Hematopoietic multipotent progenitor cell treated with erythropoietin and hydrocortisone succinate and interleukin-3 and kit ligand, for 15 days (in vitro differentiated cells): ENCODE results near the gene TYSND1.
"Not testable (repeated sequence)": the region's sequence is repeated elsewhere in the genome, so short reads cannot be mapped to it uniquely, and the experiment has no call there.

Experiments used
- DNase-seq: peaks from one replicate; pipeline ENCODE4 v3.0.0-alpha.2; 2015; ENCODE audit warnings: low spot score

TYSND1 gene

GRCh38 chr10:70109064-70109729 is 37.3 kb downstream of the TYSND1 start:
- no peak for DNase-seq

DNA sequence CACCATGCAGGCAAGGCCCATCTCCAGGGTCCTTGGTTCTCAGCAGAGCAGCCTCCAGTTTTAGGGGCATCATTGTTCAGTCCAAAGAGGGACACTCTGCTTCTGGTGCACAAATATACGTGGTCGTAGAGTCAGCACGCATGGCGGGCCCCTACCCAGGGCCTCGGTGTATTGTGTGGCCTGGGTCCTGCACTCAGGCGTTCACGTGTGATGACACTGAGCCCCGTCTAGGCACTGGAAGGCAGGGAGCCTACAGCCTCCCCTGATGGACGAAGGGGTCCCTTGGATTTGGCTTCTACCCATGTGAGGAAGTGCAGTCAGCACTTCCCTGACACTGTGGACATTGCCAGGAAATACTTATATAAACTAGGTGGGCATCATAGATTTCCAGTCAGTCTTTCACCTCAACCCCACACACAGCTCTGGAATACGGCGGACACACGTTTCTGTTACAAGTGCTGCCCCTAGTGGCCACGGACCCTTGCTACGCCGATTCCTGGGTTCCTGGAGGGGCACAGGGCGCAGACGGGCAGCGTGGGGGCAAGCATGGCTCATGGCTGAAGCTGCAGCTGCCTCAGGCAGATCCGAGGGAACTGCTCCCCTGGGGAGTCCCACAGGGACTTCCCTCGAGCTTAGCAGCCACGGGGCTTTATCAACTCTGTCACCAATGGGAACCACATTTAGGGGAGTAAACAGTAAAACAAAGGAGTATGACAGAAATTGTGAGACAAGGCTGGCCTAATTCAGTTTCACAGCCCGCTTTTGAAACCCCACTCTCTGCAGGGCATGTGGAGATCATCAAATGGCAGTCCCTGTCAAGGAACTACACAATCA is 39.3 kb downstream of the TYSND1 start:
- peak; percentile 10 for DNase-seq

- no peak for DNase-seq
These were observed 44.8 kb downstream of the TYSND1 start for GRCh38 chr10:70101668-70102067.

DNA sequence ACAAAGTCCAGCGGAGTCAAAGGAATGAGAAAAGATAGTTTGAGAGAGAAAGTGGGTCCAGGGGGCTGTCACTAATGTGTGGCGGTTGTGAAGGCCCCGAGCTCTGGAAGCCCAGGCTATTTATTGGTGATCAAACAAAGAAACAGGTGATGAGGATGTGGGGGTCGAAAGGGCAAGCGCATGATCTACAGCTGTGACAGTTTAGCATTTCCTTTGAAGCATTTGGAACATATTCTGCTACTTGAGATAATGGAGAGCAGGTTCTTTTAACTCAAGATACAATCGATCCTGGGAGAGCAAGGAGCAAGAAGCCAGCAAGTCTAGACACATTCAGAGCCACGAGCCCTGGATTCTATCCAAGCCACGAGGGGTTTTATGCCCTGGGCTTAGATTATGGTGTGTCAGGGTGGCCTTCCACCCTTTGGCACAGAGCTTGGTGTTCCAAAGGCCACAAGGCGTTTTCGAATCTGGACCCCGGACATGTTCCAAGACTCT is 45.4 kb downstream of the TYSND1 start:
- not testable (repeated sequence) for DNase-seq

GRCh38 chr10:70098271-70098670 is 48.2 kb downstream of the TYSND1 start:
- no peak for DNase-seq

- no peak for DNase-seq
These were observed 49.0 kb downstream of the TYSND1 start for GRCh38 chr10:70097459-70097858.

DNA sequence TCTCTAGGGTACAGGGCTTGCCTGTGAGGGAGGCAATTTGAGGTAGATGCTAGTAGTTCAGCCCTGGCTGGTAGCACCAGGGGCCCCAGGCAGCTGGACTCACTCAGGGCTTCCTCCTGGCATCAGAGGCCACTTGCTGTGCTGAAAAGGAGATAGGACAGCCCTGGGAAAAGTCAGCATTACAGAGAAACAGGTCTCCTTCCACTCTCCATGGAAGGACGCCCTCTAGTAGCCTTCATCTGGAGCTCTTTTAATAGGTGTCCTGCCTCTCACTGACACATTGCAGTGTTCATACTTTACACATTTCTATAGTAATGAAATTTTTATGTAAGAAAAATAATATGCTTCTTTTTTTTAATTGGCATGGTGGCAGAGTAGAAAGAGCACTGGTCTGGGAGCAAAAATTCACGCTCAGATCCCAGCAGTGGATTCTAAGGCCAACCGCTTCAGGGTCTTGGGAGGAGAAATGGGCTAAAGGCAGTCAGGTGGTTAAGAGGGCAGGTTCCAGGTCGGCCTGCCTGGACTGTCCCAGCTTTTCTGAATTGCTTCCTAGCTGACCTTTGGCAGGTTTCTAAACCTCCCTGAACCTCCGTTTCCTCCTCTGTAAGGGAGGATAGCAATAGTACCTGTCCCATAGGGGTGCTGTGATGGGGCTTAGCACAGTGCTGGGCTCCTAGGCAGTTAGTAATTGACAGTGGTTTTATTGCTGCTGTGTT is 49.6 kb downstream of the TYSND1 start:
- no peak for DNase-seq

DNA sequence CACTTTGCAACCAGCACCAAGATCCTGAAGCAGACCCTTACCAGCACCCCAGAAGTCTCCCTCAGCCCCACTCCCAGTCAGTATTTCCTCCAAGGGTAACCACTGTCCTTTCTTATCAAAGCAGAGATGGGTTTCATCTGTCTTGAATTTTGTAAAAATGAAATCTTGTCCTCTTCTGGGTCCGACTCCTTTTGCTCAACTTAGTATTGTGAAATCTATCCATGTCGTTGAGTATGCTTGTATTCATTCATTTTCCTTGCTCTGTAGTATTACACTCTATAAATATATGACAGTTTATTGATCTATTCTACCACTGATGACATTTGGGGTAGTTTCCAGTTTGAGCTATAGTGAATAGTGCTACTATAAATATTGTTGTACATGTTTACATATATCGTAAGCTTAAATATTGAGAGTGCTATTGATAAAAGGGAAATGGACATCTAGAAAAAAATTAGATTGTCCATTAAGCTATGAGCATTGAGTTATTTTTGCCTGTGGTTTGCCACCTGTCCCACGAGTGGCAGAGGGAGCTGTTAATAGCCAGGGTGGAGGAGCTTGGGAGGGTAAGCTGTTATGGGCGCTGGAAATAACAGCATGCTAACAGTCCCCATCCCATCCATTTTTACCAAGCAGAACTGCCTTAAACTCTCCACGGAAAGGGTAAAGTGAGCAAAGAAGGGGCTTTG is 50.3 kb downstream of the TYSND1 start:
- no peak for DNase-seq

DNA sequence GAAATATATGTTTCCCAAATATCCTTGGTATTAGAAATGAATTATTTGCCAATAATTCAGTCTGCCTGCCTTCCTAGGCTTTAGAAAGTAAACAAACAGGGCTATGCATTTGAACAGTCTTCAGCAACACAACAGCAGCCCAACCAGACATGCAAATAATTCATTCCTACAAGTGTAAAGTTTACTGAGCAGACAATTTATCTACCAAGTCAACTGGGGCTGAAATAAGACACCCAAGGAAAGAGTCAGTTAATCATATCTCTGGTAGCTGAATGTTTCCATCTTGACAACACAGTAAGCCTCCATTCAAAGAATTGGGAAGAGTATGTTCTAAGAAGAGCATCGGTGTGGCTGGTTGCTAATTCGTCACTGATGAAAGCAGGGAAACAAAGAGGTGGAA is 52.2 kb downstream of the TYSND1 start:
- no peak for DNase-seq

GRCh38 chr10:70093335-70093944 is 53.1 kb downstream of the TYSND1 start:
- DNase-seq: no peak

DNA sequence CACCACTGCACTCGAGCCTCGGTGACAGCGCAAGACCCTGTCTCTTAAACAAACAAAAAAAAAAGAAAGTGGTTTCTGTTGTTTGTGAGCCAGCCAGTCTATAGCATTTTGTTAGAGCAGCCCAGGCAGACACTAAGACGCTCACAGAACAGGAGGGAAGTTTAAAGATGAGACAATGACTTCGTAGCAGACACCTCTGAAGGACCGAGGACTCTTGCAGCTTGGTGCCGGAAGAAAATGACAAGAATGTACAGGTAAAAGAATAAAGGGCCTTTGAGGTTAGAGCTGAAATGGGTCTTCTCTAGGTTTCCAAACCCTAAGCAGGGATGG is 54.1 kb downstream of the TYSND1 start:
- no peak for DNase-seq

DNA sequence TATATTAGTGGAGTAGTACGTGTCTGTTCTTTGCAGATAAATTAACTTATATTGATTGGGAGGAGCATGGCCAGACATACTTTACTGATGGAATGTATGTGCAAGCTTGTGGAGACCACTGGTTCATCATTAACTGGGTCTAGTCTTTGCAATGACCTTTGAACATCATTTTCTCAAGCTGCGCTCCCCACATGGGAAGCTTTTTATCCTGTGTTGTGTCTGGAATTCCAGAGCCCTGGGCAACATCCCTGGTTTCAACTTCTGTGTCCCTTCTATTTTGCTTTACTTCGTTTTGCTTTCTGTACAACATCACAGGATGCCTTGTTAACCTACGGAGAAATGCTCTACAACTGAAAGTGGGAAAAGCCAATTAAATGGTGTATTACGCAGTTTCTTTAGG is 55.5 kb downstream of the TYSND1 start:
- no peak for DNase-seq

GRCh38 chr10:70090013-70090412 is 56.5 kb downstream of the TYSND1 start:
- DNase-seq: no peak

- DNase-seq: no peak
These were observed 58.2 kb downstream of the TYSND1 start for GRCh38 chr10:70088308-70088698.
